T-helper 2 cell (primary cell): ENCODE data around the gene RNF166.

Source experiments
- DNase-seq, 5 experiments: peaks; one replicate each; pipeline versions ENCODE4 v3.0.0 to v3.0.0-alpha.2; 2012 to 2022
- total RNA-seq, 2 donors: gene quantifications; one replicate each; lab custom pipeline; 2026; lab: John Stamatoyannopoulos, UW

Gene RNF166, protein sequence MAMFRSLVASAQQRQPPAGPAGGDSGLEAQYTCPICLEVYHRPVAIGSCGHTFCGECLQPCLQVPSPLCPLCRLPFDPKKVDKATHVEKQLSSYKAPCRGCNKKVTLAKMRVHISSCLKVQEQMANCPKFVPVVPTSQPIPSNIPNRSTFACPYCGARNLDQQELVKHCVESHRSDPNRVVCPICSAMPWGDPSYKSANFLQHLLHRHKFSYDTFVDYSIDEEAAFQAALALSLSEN
- 193 to 254 reads per million in 2 donors for total RNA-seq

DNA sequence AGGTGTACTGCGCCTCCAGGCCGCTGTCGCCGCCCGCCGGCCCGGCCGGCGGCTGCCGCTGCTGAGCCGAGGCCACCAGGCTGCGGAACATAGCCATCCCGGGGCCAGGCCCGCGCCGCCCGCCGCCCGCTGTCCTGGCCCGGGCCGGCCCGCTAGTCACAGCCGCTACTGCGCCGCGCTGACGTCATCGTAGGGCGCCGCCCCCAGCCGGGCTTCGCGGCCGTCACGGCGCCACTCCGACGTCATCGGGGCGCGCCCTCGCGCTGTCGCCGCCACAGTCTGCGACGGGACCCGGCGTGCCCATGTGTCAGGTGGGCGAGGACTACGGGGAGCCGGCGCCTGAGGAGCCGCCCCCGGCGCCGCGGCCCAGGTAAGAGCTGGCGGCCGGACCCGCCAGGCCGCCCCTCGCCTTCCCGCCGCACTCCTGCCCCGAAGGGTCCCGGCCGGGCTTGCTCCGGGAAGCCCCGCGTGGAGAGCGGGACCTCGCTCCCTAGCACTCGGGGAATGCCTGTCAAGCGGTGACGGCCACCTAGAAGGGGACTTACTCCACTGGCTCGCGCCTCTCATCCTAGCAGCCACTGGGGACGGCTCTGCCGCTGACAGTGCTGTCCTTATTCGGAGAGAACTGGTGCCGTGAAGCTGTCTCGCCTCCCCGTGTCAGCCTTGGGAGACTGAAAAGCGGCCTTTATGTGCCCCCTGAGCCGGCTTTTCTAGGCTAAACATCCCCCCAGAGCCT, at the start of gene RNF166, which contains the start of gene CTU2:
TSS of gene RNF166 (minus strand) at position 180 of the 736 bp plus-strand sequence. CDS start at position 97, 83 bp downstream.
TSS of gene CTU2 (plus strand) at position 275 of the 736 bp plus-strand sequence. CDS start at position 303, 28 bp downstream.
- peak; percentile 85 to 93 (median 90) for DNase-seq

DNA sequence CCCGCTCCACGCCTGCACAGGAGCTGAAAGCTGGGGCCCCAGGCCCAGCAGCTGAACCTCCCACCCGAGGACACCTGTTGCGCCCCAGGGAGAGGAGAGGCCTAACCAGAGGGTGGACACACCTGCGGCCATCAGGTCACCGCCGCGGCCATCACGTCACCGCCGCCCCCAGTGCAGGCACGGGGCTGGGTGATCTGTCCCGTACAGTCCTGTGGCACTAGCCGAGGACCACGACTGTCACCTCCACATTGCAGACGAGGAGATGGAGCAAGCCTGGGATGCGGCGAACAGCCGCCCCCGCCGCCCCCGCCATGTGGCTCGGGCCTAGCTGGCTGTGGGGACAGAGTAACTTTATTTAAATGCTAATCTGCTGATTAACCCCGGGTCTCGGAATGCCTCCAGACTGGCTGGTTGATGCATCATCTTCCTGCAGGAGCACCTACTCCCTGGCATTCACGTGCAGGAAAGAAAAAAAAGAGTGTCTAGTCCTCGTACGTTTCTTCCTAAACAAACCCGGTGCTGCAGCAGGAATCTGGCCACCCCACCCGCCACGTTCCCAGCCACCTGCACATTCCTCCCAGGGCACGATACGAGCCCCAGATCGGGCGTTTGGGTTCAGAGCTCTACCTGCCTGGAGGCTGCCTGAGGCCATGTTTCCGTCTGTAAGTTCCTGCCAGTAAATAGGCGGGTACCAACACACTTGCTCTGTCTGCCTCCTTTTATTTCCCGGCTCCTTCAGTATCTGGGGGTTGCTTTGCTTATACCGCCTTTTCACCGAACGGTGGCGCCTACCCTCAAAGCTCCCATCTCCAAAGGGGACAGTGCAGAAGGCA, 48.9 kb upstream of the RNF166 start:
- DNase-seq: peak in 1 of 5 experiments; percentile 39

DNA sequence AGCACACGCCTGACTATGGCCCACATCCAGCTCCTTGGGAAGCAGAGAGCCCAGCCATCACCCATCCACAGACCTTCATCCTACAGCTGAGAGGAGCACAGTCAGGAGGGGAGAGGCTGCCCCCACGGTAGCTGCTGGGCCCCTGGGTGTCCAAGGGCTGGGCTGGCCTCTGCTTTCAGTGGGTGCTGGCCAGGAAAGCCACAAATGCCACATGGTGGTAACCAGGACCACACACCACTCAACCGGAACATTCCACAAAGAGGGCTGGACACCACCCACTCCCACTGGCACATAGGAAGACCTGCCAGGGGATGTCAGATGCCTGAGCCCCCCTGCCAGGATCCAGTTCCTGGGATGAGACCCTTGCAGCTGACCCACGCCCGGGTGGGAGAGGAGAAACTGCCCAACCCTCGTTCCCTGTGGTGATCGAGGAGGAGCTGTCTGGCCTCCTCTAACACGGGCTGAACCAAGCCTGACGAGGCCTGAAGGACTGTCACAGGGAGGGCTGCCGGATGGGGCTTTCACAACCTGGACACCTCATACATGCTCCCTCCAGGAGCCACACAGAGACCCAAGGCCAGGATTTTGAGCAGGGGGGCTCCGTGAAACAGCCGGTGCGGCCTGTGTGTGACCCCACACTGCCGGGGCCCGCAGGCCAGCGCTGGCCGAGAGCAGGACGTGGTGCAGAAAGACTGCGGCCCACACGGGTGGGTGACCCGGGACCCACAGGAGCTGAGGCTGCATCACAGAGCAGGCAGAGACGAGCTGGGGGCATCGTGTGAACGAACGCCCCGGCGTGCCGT, 48.1 kb upstream of the RNF166 start:
- no peak for DNase-seq

DNA sequence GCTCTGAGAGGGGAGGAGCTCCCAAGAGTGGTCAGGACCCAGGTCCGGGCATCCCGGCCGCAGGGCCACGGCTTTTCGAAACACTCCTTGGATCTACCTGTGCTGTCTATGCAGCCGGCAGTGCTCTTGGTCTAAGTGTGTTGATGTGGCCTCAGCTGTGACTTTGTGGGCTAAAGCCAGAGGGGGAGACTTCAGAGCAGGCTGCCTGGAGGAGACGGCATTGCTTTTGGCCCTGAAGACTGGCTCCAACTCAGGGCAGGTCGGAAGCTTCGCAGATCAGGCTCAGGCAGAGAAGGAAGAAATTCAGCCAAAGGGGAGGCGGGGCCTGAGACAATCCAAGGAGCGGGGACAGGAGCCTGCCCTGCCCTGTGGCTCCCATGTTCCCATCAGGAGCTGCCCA, 47.4 kb upstream of the RNF166 start:
- no peak for DNase-seq

DNA sequence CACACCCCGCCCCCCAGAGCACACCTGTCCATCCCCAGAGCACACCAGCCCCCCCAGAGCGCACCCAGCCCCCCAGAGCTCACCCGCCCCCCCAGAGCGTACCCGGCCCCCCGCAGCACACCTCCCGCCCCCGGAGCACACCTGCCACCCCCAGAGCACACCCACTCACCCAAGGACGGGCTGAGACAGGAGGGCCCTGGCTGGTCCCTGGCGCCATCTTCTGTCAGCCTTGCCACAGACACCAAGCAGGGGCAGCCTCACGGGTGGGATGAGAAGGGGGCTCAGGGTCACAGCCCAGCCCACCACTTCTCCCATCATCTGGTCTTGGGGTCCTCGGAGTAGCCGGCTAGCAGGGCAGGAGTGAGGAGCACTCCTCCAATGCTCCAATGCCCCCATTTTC, 47.0 kb upstream of the RNF166 start:
- DNase-seq: no peak

DNA sequence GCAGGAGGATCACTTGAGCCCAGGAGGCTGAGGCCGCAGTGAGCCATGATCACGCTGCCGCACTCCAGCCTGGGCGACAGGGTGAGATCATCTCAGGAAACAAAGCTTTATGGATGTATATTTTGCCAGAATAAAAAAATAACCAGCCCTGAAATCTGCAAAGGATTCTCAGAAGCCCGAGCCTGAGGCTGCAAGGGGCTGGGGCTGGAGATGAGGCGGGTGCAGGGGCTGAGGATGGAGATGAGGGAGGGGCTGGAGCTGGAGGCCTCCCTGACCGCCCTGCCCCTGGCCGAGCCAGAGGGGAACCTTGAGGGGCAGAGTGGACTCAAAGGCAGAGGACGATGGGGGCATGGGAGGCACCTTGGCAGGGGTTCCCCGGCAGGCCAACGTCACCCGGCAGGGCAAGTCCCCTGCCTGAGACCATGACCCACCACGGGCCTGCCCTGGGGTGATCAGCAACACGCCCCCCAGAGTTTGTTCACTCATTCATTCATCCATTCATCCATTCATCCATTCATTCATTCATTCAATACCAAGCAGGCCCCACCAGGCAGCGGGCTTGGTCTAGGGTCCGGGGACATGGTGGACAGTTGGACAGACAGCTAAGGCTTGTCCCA, 46.3 kb upstream of the RNF166 start:
- DNase-seq: no peak

DNA sequence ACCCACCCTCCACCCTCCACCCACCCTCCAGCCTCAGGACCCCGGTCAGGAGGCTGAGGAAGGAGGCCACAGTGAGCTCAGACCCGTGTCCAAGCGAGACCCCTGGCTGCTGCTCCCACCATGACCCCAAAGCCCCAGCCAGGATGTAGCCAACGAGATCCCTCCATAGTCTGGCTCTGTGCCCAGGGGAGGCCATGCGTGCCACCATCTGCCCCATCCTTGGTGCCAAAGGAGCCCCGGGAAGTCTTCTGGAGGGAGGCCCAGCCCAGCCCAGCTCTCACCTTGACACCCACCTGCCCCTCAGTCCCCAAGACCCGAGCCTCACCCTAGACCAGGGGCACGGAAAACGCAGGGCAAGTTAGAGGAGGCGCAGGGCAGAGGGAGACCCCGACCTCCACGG, 44.6 kb upstream of the RNF166 start:
- DNase-seq: no peak

DNA sequence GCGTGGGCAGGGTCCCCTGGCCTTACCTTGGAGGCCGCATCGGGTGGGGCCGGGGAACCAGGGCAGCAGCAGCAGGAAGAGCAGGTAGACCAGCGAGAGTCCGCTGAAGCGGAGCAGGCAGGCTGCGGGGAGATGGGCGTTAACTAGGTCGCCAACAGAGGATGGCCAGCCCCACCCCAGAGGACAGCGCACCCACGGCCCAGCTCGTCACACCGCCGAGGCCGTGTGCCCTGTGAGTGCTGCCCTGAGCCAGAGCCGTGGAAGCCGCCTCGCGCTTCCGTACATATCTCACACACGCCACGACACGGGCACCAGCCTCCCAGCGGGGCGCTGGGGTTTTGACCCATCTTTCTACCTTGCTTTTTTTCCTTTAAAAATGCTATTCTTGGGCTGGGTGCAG, 43.1 kb upstream of the RNF166 start:
- no peak for DNase-seq

DNA sequence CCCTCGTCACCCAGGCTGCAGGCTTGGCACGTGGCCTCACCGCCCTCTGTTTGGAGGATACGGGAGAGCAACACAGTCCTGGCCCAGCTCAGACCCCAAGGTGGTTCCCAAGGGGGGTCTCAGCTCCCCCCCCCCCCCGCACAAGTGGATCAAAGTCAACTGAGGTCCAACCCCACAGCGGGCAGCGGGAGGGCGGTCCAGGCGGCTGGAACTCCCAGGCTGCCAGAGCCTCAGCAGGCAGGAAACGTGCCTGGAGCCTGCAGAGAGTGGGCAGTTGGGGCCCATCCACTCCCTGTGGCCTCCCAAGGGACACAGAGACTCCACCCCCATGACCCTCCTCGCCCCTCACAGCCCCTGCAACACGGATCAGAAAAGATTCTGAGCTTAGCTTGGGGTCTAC, 42.2 kb upstream of the RNF166 start:
- no peak for DNase-seq

DNA sequence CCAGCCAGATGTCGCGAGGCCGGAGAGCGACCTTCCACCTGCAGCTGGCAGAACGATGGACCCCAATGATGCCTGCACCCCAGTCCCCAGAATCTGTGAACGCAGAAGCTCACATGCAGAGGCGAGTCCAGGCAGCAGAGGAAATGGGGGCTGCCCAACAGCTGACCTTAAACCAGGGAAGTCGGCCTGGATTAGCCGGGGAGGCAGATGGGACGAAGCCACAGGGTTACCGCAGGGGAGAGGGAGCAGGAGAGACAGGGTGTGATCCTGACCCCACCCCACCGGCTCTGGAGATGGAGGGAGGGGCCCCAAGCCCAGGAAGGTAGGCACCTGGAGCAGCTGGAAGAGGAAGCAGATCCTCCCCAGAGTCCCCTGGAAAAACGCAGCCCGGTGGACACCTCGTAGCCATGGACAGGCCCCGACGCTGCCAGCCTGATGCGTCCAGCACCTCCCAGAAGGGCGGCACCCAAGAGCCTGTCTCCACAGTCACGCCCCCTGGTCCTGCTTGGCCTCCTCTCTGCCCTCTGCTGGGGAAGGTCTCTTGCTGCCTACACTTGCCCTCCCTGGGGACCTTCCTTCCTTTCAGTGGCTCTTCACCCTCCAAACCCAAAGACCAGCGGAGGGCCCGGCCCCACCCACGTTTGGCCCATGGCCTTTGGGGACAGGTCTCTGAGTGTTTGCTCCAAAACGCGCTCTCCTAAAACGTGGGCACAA, 41.5 kb upstream of the RNF166 start:
- DNase-seq: peak in 2 of 5 experiments; percentile 28 to 74

DNA sequence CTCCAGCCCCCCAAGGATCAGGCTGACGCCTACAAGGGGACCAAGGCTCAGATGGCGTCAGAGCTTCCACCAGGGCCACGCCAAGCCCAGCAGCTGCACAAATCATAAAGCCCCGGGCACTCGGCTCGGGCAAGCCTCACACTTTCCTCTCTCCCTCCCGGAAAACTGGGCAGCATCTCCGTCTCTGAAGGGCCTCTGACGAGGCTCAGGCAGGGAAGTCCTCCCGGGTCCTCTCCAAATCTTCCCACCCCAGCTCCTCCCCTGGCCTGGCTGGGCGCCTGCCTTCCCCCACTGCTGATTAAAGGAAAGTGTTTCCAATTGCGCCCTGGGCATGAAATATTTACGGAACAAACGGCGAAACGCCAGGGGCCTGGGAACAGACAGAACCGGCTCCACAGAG, 40.3 kb upstream of the RNF166 start:
- DNase-seq: no peak

DNA sequence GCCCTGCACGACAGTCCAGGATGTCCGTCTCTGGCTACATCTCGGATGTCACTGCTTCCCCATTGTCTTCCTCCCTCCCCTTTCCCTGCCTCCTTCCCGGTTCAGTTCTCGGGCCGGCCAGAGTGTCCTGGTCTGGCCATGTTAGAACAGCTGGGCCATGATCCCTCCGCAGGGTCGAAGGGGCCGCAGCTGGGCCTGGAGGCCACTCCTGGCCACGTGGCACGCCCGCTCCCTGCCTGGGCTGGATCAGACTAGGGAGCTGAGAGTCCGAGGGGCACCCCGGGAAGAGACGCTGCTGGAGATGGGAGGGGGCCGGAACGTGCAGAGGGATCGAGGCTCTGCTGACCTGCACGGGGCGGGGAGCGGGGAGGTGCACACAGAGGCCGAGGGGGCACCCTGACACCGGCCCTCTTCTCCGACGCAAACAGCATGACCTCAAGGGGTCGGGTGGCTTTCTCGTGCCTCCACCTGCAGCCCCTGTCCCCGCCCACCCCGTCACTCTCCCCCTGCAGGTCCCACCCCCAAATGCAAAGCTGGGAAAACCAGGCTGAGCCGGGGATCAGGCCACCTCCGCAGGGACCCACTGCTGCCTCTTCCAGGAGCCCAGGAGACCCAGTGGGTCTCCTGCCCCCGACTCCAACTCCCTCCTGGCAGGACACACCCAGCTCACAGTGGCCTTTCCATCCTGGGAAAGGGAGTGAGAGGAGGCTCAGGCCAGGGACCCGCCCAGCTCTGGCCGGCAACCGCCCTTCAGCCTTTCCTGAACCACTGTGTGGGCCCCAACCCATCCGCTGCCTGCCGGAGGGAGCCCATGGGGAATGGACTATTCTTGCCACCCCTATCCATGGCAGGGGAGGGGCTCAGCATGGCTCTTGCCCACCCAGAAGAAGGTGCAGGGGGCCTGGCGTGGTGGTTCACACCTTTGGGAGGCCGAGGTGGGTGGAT, 38.6 kb upstream of the RNF166 start:
- no peak for DNase-seq

DNA sequence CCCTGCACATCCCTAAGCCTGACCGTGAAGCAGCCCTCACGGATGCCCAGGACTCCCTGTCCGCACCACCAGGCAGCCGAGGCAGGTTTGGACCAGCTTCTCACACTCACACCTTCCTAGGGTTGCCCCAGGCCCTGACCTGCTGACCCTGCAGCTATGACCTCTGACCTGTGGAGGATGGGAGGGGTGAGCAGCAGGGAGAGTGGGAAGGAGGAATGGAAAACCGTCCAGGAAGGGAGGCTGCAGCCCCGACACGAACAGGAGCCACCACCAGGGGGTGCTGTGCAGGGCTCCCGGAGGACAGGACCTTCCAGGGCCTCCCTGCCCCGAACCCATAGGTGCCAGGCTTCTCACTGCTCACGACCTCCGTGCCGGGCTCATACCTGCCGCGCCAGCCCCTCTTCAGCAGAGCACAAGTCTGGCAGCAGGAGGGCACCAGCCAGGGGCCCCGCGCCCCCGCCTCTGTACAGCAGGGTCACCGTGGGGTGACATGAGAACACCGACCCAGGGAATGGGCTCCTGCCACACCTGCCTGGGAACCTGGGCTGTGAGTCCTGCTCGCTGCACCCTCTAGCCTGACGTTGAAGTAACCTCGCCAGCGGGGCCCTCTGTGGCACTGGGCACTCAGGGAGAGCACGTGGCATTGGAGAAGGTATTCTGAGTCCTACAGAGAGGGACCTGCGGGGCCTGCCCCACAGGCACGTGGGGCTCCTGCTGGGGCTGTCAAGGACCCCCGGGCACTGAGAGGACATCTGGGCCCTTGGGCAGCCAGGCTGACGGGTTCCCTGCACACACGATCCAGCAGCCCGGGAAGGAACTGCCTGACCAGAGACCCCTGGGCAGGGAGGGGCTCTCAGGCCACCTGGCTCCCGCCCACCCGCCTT, 37.7 kb upstream of the RNF166 start:
- DNase-seq: peak; percentile 54 to 70 (median 64)

DNA sequence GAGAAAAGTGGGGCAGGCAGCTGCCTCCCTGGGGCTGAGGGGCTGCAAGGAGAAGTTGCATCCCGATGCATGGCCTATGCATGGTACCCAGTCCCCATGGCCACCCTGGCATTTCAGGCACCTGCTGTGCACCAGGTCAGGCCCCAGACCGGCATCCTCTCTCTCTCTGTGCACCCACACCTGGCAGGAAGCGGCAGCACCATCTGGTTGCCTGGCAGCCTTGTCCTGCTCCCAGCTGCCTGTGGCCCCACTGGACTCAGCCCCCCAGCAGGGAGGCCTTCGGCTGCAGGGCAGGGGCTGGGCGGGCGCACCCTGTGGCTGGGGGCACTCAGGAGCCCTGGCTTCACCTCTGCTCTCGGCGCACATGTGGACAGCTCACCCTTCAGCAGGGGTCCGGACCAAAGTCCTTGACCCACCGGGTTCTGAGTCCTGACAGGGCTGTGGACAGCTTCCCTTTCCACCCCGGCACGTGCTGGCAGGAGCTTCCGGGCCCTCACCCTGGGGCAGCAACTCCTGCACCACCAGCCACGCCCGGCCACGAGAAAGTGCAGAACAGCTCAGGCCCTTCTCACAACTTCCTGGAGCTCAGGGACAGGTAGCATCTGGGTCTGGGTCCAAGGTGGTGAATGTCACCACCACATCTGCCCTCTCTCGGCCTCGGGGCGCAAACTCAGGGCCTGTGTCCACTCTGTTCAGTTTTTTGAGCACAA, 36.8 kb upstream of the RNF166 start:
- no peak for DNase-seq

DNA sequence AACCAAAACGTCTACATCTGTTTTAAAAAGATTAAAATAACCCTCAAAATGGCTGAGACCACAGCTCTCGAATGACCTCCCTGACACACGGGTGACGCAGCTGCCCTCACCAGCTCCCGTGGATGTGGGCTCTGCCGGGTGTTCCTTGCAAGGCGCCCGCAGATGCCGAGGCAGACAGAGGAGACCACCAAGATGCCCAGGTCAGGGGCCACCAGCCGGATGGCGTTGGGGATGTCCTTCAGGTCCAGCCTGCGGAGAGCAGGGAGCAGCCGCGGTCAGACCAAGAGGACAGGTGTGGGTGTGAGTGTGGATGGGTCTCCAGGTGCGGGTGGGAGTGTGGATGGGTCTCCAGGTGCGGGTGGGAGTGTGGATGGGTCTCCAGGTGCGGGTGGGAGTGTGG, 35.2 kb upstream of the RNF166 start:
- no peak for DNase-seq

DNA sequence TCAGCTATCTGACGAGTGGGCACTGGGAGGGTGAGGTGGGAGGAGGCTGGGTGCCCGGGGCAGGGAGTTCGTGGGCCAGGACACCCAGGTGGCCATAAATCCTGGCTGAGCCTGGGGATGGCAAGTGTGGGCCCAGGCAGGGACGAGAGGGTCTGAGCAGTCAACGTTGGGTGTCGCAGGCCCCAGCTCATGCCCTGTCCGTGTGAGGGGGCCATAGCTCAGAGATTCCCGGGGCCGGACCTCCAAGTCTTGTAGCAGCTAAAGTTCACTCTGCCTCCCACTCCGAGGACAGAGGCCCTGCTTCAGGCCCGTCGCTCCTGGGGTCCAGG, 34.5 kb upstream of the RNF166 start:
- DNase-seq: no peak

DNA sequence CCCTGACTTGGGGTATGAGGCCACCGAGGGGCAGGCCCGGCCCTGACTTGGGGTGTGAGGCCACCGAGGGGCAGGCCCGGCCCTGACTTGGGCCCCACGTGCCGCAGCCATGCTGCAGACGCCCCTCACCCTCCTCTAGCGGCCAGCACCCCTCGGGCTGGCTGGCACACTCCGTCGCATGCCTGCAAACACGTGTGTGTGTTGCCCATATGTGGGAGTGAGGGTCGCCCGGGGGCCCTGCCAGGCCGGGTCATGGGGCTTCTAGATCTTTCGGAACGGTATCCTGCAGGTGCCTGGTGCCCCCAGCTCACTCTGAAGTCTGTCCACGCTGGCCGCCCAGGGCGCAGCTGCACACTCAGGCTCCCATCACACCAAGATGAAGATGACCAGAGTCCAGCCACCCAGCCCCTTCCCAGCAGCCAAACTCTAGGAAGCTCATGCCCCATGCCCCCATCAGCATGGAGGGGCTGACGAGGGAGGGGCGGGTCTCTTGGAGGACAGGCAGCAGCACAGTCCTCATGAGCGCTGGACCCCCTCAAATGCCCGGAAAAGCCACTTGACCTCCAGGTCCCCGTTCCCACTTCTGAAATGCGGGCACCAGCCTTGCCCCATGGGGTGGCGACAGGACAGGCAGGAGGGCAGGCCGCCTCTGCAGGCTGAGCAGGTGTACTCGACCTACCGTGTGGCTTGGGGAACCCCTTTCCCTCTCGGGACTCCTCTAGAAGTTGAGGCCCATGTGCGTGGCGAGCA, 33.9 kb upstream of the RNF166 start:
- DNase-seq: no peak
